K562 (cell line): ENCODE data around the gene RREB1. TPM values are rescaled to one million over a fixed set of nuclear protein-coding genes. Genes with fewer than 3 reads are reported as not detected.

ENCODE experiments used
- DDX20 ChIP-seq: fragments of 450-650 bp; IDR thresholded peaks from 2 replicates; pipeline ENCODE4 v1.6.1; 2016; ENCODE audit warnings: missing genetic modification characterization, low read depth, mild to moderate bottlenecking, missing compliant biosample characterization, moderate library complexity
- ELK1 ChIP-seq: sonication (generic); formaldehyde crosslinking; IDR thresholded peaks from 2 replicates; pipeline ENCODE4 v1.8.1; 2022; ENCODE audit warnings: missing genetic modification reagents
- IRF2 ChIP-seq: sonication (generic); formaldehyde crosslinking; IDR thresholded peaks from 2 replicates; pipeline ENCODE4 v1.8.1; 2022; ENCODE audit warnings: mild to moderate bottlenecking, missing genetic modification reagents
- KDM2B ChIP-seq: fragments of 250-450 bp; sonication (Bioruptor Pico); IDR thresholded peaks from 2 replicates; pipeline ENCODE4 v1.8.0; 2021; ENCODE audit warnings: mild to moderate bottlenecking, moderate library complexity
- NR4A1 ChIP-seq, 2 experiments: fragments of 250-450 bp in 1 of 2; fragments of 450-650 bp in 1 of 2; sonication (Bioruptor Pico) in 1 of 2; IDR thresholded peaks; 2 replicates each; pipeline versions ENCODE4 v1.4.0 to v1.6.1; 2016 to 2020; ENCODE audit warnings: mild to moderate bottlenecking in 2 of 2, missing compliant biosample characterization in 1 of 2, missing genetic modification characterization in 1 of 2, moderate library complexity in 1 of 2
- PKNOX1 ChIP-seq: fragments of 450-650 bp; IDR thresholded peaks from 2 replicates; pipeline ENCODE4 v1.6.1; 2016
- RUNX1 ChIP-seq: sonication (generic); IDR thresholded peaks from 2 replicates; pipeline ENCODE4 v1.6.1; 2016; ENCODE audit warnings: antibody characterized with exemption, low read depth
- SAFB2 ChIP-seq: fragments of 200-400 bp; formaldehyde crosslinking; IDR thresholded peaks from 2 replicates; pipeline ENCODE4 v1.6.1; 2018; ENCODE audit warnings: borderline replicate concordance, low read length, low read depth, moderate library complexity; ENCODE audit not compliant: severe bottlenecking
- SIRT6 ChIP-seq: IDR thresholded peaks from one replicate; pipeline ENCODE4 v1.6.1; 2012; ENCODE audit warnings: low read depth, mild to moderate bottlenecking, control low read depth, inconsistent platforms, low read length, moderate library complexity
- SMARCA4 ChIP-seq: fragments of 450-650 bp; IDR thresholded peaks from 2 replicates; pipeline ENCODE4 v1.6.1; 2016
- STAT6 ChIP-seq: sonication (generic); formaldehyde crosslinking; IDR thresholded peaks from 2 replicates; pipeline ENCODE4 v1.8.1; 2023; ENCODE audit warnings: mild to moderate bottlenecking, missing genetic modification reagents
- ZBTB40 ChIP-seq, 2 experiments: fragments of 450-650 bp in 1 of 2; sonication (generic) in 1 of 2; formaldehyde crosslinking in 1 of 2; IDR thresholded peaks; 2 replicates each; pipeline versions ENCODE4 v1.7.1 to v1.9.0; 2016 to 2022; ENCODE audit warnings: inconsistent platforms in 1 of 2, mild to moderate bottlenecking in 1 of 2, missing genetic modification reagents in 1 of 2
- ZNF668 ChIP-seq: fragments of 250-450 bp; sonication (Bioruptor Pico); IDR thresholded peaks from 2 replicates; pipeline ENCODE4 v1.8.0; 2022; ENCODE audit warnings: mild to moderate bottlenecking, inconsistent platforms
- polyA plus RNA-seq, 8 experiments: library from polyadenylated mRNA; depleted of rRNA in 4 of 8; stranded (reverse) in 5 of 8; unstranded in 3 of 8; fragments of >200 nt; fragmentation: Nextera tagmentation in 2 of 8; fragmentation: Illumina TruSeq in 1 of 8; extraction: Ambion mirVana in 2 of 8; extraction: Trizol in 1 of 8; gene quantifications; 2 replicates each; pipeline versions ENCODE4 v1.2.1 to v1.2.3, GENCODE V29; 2011 to 2014; ENCODE audit warnings: inconsistent platforms in 1 of 8, missing spikeins in 1 of 8
- total RNA-seq, 7 experiments: library from RNA; depleted of rRNA in 6 of 7; stranded (reverse); fragments of >200 nt in 6 of 7; fragmentation: Illumina TruSeq in 2 of 7; extraction: Trizol in 2 of 7; gene quantifications; 2 replicates each; pipeline versions ENCODE4 v1.2.1 to v1.2.3, GENCODE V29; 2011 to 2021; ENCODE audit warnings: low replicate concordance in 1 of 7

Gene RREB1
- total and polyA plus RNA-seq, 9 of the 15 experiments (the other 6 are each of a cell fraction or from before 2014, with no cell fraction given), result 3.3 to 64.2 (median 19.3) TPM

DNA sequence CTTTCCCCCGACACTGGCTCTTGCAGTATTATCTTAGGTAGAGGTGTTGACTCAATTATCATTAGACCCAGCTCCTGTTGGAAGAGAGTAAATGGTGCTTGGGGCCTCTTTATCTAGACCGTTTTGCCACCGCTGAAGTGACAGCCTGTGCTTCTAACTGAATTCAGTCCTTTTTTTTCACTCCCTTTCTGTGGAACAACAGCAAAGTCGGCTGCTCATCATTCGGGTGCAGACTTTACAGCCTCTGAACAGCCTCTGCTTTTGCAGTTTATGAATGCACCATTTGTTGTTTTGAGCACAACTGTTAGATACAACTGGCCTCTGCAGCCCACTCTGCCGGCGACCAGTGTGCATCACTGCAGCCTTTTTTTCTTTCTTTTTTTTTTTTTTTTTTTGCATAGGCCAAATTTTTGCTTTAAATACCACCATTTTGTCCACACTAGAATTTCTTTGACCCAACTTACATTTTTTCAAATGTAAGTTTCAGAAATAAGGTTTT is 35.8 kb downstream of the RREB1 start (continued):
- TF ChIP-seq STAT6 (CRISPR knock-in tag) (no peak), IRF2 (CRISPR knock-in tag) (no peak), SMARCA4 (peak; percentile 55; the same call in 1 of the 2 replicates), ZBTB40 (IDR thresholded peaks at IDR 0.05) (peak; percentile 49; the same call in 1 of the 2 replicates), ZBTB40 (CRISPR knock-in tag; IDR thresholded peaks at IDR 0.05) (no peak), DDX20 (tag) (no peak), NR4A1 (CRISPR knock-in tag; IDR thresholded peaks at IDR 0.05) (no peak), NR4A1 (tag; IDR thresholded peaks at IDR 0.05) (no peak), RUNX1 (no peak), SIRT6 (no peak), KDM2B (CRISPR knock-in tag) (no peak), SAFB2 (no peak), ELK1 (CRISPR knock-in tag) (no peak), ZNF668 (CRISPR knock-in tag) (no peak), PKNOX1 (peak; percentile 55)
